ENCODE results near the gene G6PC1. TPM values are rescaled to one million over a fixed set of nuclear protein-coding genes. Genes with fewer than 3 reads are reported as not detected.
"Not testable (repeated sequence)": the region's sequence is repeated elsewhere in the genome, so short reads cannot be mapped to it uniquely, and the experiment has no call there.

G6PC1 gene
- not detected for polyA plus RNA-seq (2013, experiment 1 of 2; ENCODE audit: insufficient read length)
- not detected for polyA plus RNA-seq (2013, experiment 2 of 2; ENCODE audit: insufficient read length)

- no peak for DNase-seq
Observed at GRCh38 chr17:42900460-42901331, at the start of gene G6PC1. Gene G6PC1, plus strand, starts transcription at chr17:42900799. Its CDS starts 78 bp downstream, at chr17:42900877.

GRCh38 chr17:42850954-42851353 lies 49.6 kb upstream of the G6PC1 start, which contains the start of gene AOC3:
Gene AOC3, plus strand, starts transcription at chr17:42851199. Its CDS starts 145 bp downstream, at chr17:42851344.
- no peak for DNase-seq

GRCh38 chr17:42851371-42852240 lies 49.0 kb upstream of the G6PC1 start:
- DNase-seq = not testable (repeated sequence)

- DNase-seq = no peak
Observed at GRCh38 chr17:42852351-42852750, 48.2 kb upstream of the G6PC1 start.

- no peak for DNase-seq
Observed at GRCh38 chr17:42853004-42853403, 47.6 kb upstream of the G6PC1 start.

GRCh38 chr17:42853597-42853967 lies 47.0 kb upstream of the G6PC1 start:
- DNase-seq = no peak

- no peak for DNase-seq
Observed at GRCh38 chr17:42853968-42854790, 46.4 kb upstream of the G6PC1 start.

GRCh38 chr17:42855048-42855596 lies 45.5 kb upstream of the G6PC1 start:
- no peak for DNase-seq

- not testable (repeated sequence) for DNase-seq
Observed at GRCh38 chr17:42856093-42856492, 44.5 kb upstream of the G6PC1 start.

- DNase-seq = not testable (repeated sequence)
Observed at GRCh38 chr17:42856516-42856915, 44.1 kb upstream of the G6PC1 start.

- no peak for DNase-seq
Observed at GRCh38 chr17:42857389-42857788, 43.2 kb upstream of the G6PC1 start.

- no peak for DNase-seq
Observed at GRCh38 chr17:42865638-42866094, 34.9 kb upstream of the G6PC1 start.

GRCh38 chr17:42866216-42866615 lies 34.4 kb upstream of the G6PC1 start:
- DNase-seq = no peak

GRCh38 chr17:42866631-42867575 lies 33.7 kb upstream of the G6PC1 start:
- DNase-seq = no peak

GRCh38 chr17:42867694-42868261 lies 32.8 kb upstream of the G6PC1 start:
- not testable (repeated sequence) for DNase-seq

- DNase-seq = no peak
Observed at GRCh38 chr17:42868338-42868737, 32.3 kb upstream of the G6PC1 start.

GRCh38 chr17:42871647-42872046 lies 29.0 kb upstream of the G6PC1 start:
- no peak for DNase-seq

GRCh38 chr17:42872251-42872965 lies 28.2 kb upstream of the G6PC1 start:
- DNase-seq = no peak

- DNase-seq = no peak
Observed at GRCh38 chr17:42873315-42873714, 27.3 kb upstream of the G6PC1 start.

All from fibroblast of skin of abdomen (primary cell).